Neutrophil (primary cell): ENCODE data around the gene C5orf46.

Source experiments
- H3K27ac ChIP-seq: fragments of 200-600 bp; sonication (generic); 2 replicates; pipeline ENCODE4 v1.5.1; 2016; ENCODE audit warnings: mild to moderate bottlenecking, moderate library complexity
- H3K27me3 ChIP-seq: fragments of 200-600 bp; sonication (generic); 2 replicates; pipeline ENCODE4 v1.6.0; 2016; ENCODE audit warnings: mild to moderate bottlenecking
- H3K36me3 ChIP-seq: fragments of 200-600 bp; sonication (generic); 2 replicates; pipeline ENCODE4 v1.5.1; 2017
- H3K4me1 ChIP-seq, 2 experiments: fragments of 200-600 bp in 1 of 2; sonication (generic) in 1 of 2; 1 replicate in 1 of 2; 2 replicates in 1 of 2; pipeline versions ENCODE4 v1.5.1 to v1.6.1; 2013 to 2016; ENCODE audit warnings: low read depth in 1 of 2, low read length in 1 of 2, mild to moderate bottlenecking in 1 of 2, moderate library complexity in 1 of 2; ENCODE audit not compliant: control insufficient read depth in 1 of 2, insufficient read depth in 1 of 2
- H3K4me3 ChIP-seq, 2 experiments: fragments of 200-600 bp in 1 of 2; sonication (generic) in 1 of 2; 1 replicate in 1 of 2; 2 replicates in 1 of 2; pipeline ENCODE4 v1.5.1; 2013 to 2016; ENCODE audit warnings: low read depth in 1 of 2, low read length in 1 of 2, mild to moderate bottlenecking in 1 of 2, moderate library complexity in 1 of 2
- H3K9me3 ChIP-seq: fragments of 200-600 bp; sonication (generic); 2 replicates; pipeline ENCODE4 v1.5.1; 2016
- TF ChIP-seq, protein P1 (sequence below): fragments of 200-600 bp; sonication (generic); IDR thresholded peaks from 2 replicates; pipeline ENCODE4 v1.5.1; 2016; ENCODE audit warnings: antibody characterized with exemption

C5orf46 gene

DNA sequence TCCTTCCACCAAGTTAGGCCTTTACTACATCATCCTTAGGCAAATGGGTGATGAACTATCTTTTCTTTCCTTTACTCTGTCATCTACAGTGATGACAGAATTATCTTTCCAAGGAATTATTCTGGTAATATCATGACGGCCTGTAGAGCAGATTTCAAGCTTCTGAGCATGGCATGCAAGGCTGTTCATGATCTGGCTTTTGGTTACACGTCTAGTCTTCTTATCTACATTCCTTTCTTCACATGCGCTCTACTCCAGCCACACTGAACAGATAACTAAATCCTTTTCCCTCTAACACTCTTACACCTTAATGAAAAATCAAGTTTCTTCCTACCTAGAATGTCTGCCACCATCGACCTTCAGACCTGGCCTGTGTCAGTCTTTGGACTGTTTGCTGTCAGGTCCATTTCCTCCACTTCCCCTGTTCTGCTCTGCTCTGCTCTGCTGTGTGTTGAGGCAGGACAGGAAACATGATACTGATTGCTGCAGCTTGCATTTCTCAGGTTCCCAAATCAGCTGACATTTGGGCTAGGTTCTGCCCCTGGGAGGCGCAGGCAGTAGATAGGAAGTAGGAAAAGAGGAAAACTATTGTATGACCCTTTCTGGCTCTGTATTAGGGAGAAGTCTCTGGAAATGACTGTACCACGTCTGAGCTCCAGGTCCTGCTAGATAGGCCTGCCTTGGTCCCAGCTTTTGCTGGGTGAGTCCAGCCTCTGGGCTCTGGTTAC, 23.6 kb downstream of the C5orf46 start:
- H3K27me3 ChIP-seq = no peaks in the 10 kb centered on the region
- no peak overlapping the region for H3K4me3 ChIP-seq
- H3K27ac ChIP-seq = no peak overlapping the region
- TF ChIP-seq, protein P1, sequence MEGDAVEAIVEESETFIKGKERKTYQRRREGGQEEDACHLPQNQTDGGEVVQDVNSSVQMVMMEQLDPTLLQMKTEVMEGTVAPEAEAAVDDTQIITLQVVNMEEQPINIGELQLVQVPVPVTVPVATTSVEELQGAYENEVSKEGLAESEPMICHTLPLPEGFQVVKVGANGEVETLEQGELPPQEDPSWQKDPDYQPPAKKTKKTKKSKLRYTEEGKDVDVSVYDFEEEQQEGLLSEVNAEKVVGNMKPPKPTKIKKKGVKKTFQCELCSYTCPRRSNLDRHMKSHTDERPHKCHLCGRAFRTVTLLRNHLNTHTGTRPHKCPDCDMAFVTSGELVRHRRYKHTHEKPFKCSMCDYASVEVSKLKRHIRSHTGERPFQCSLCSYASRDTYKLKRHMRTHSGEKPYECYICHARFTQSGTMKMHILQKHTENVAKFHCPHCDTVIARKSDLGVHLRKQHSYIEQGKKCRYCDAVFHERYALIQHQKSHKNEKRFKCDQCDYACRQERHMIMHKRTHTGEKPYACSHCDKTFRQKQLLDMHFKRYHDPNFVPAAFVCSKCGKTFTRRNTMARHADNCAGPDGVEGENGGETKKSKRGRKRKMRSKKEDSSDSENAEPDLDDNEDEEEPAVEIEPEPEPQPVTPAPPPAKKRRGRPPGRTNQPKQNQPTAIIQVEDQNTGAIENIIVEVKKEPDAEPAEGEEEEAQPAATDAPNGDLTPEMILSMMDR = no peak
- H3K4me1 ChIP-seq = no peaks in the 10 kb centered on the region
- no peaks in the 10 kb centered on the region for H3K36me3 ChIP-seq
- no peaks in the 10 kb centered on the region for H3K9me3 ChIP-seq

- no peaks in the 10 kb centered on the region for H3K4me1 ChIP-seq
- no peaks in the 10 kb centered on the region for H3K36me3 ChIP-seq
- no peak overlapping the region for H3K4me3 ChIP-seq
- H3K9me3 ChIP-seq = no peaks in the 10 kb centered on the region
- no peak overlapping the region for H3K27ac ChIP-seq
- no peaks in the 10 kb centered on the region for H3K27me3 ChIP-seq
- TF ChIP-seq, protein P1 = no peak
These were observed 25.9 kb downstream of the C5orf46 start for GRCh38 chr5:147880487-147880886.

DNA sequence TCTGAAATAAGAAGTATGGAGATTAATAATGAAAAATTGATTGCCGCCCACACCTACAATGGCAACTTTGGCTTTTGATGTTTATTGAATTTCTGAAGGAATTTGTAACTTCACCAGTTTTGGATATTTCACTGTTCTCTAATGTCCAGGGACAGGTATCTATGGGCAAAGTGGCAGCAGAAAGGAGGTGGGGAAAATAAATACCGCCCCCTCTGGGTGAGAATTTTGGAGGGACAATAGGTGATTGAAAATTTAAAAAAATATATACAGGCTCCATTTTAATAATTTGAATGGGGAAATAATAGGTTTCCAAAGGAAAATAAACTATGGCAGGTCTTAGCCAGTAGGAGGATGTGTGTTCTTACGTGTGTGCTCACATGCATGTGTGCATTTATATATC, 26.6 kb downstream of the C5orf46 start:
- H3K27ac ChIP-seq = no peak overlapping the region
- no peaks in the 10 kb centered on the region for H3K4me1 ChIP-seq
- H3K4me3 ChIP-seq = no peak overlapping the region
- TF ChIP-seq, protein P1 = no peak
- no peaks in the 10 kb centered on the region for H3K9me3 ChIP-seq
- H3K27me3 ChIP-seq = no peaks in the 10 kb centered on the region
- H3K36me3 ChIP-seq = no peaks in the 10 kb centered on the region

GRCh38 chr5:147878066-147878759, 28.1 kb downstream of the C5orf46 start, which contains the start of gene SCGB3A2:
Gene SCGB3A2, plus strand, starts transcription at chr5:147878711. Its CDS starts 93 bp downstream, at chr5:147878804.
- no peaks in the 10 kb centered on the region for H3K36me3 ChIP-seq
- H3K4me1 ChIP-seq = no peaks in the 10 kb centered on the region
- H3K9me3 ChIP-seq = no peaks in the 10 kb centered on the region
- no peak within 1 kb of the TSS for H3K4me3 ChIP-seq
- H3K27ac ChIP-seq = no peak within 1 kb of the TSS
- TF ChIP-seq, protein P1 = no peak
- H3K27me3 ChIP-seq = no peaks in the 10 kb centered on the region

DNA sequence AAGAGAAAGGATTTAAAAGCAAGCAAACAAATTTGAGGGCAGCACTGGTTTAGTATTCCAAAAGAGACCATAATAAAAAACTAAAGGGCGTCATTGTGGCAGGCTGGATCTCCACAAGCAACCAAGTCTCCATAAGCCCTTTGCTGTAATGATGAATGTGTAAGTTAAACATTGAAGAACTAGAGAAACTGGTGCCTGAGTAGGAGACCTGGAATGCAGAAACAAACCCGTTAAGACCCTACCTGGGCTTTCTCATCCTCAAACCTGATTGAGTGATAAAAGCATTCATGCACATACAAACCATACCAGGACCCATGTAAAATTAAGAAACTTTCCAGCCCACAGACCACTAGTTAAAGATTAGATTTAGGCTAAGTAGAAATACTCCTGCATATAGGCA, 29.7 kb downstream of the C5orf46 start:
- H3K9me3 ChIP-seq = no peaks in the 10 kb centered on the region
- no peaks in the 10 kb centered on the region for H3K27me3 ChIP-seq
- H3K36me3 ChIP-seq = no peaks in the 10 kb centered on the region
- no peak overlapping the region for H3K4me3 ChIP-seq
- no peak overlapping the region for H3K27ac ChIP-seq
- no peaks in the 10 kb centered on the region for H3K4me1 ChIP-seq
- TF ChIP-seq, protein P1 = no peak
